HG02798 (cell line): Measurements from ENCODE around the gene ANKRD53.

Experiments
- ATAC-seq: cut with Tn5 transposase; IDR thresholded peaks from one replicate; pipeline ENCODE4 v1.9.1; 2021; ENCODE audit warnings: mild to moderate bottlenecking; ENCODE audit not compliant: unreplicated experiment, poor library complexity

Gene ANKRD53

DNA sequence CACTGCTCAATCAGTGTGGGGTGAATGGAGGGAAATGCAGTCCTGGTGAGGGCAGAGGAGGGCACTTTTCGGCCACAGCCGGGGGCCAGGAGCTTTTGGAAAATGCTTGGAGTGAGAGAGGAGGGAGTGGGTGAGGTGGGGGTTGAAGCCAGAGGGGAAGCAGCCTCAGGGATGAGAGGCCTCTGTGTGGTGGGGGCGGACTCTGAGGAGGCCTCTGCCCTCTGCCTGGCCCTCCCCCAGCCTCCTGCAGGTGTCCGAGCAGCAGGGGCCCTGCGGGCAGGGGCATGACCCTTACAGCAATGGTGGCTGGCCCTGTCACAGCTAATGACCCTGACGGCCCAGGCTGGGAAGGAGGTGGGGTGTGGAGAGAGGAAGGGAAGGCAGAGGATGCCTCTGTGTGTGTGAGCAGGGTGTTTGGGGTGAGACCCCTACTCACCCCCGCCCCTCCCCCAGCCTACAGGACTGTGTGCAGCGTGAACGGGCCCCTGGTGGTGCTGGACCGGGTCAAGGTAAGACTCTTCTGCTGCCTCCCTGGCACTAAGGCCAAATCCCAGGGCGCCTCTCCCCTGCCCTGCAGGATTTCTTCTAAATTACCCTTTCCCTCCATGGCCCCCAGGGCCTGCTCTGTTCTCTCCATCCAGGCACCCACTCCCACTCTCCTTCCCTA, 35.1 kb upstream of the ANKRD53 start:
- ATAC-seq = no peak

GRCh38 chr2:70944111-70944690, 34.2 kb upstream of the ANKRD53 start:
- no peak for ATAC-seq

GRCh38 chr2:70946832-70947442, 31.5 kb upstream of the ANKRD53 start:
- no peak for ATAC-seq

DNA sequence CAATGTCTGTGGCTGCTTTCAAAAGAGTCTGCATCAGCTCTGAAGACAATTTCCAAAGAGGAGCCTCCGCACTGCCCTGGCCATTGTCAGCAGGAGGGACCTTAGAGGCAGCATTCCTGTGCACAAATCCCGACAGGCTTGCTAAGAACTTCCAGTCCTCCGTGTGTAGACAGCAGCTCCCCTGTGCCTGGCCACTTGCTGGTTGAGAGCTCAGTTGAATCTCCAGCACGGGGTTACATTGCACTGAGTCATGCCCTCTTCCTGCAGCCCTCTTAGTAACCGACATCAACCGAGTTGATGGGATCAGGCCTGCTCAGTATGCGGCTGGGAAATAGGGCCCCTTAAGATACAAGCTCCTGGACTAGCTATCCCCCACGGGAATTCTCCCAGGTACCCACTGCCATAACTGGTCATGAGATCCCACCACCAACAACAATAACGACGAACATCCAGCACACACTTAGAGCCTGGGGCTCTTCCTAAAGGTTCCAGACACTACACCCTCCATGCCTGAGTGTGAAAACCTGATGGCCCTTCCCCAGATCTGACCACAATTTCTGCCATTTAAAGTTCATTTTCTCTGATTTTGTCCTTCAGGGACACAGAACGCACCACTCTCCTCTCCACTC, 30.8 kb upstream of the ANKRD53 start:
- no peak for ATAC-seq

- ATAC-seq = peak; percentile 92
Observed at GRCh38 chr2:70948337-70949003, 30.0 kb upstream of the ANKRD53 start.

DNA sequence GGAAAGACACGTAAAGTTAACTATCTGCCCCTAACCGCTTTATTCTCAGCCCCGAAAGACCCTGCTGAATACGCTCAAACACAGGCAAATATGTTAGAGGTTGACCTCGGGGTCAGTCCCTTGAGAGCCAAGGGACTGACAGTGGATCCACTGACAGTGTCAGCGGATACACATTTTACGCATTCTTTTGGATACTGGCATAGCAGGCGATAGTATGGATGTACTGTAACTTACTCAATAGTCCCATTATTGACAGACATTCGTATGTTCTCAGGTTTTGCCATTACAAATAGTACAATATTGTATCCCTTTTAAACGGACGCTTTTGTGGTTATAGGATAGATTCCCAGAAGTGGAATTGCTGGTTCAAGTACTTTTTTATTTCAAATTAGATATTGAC, 29.3 kb upstream of the ANKRD53 start:
- no peak for ATAC-seq

DNA sequence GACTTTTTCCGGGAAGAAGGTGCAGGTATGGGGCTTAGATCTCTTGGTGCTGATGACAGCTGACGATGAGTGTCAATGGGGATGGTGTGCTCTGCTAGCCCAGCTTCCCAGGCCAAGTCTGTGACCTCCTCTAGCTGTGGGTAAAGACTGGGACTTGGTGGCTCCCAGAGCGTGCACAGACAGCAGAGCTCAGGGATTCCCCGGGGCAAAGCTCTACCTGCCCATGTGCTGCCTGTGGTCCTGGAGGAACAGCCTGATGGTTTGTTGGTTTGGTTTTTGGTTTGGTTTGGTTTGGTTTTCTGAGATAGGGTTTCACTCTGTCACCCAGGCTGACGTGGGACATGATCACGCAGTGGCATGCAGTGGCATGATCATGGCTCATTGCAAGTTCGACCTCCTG, 23.5 kb upstream of the ANKRD53 start:
- no peak for ATAC-seq

DNA sequence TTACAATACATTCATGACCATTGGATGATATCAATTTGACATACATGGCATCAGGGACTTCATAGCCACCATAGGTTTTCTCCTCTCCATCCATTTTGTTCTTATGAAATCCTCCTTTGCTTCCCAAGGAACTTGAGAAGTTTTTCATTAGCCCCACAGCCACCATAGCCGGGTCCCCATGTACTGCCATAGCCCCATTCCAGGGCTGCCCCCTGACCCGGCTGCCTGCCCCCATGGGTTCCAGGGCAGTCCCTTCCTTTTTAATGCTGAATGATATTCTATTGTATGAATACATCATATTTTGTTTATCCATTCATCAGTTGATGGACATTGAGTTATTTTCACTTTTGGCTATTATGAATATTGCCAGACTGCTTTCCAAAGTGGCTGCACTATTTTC, 22.3 kb upstream of the ANKRD53 start:
- no peak for ATAC-seq

- ATAC-seq = no peak
Observed at GRCh38 chr2:70957798-70958197, 20.6 kb upstream of the ANKRD53 start.

DNA sequence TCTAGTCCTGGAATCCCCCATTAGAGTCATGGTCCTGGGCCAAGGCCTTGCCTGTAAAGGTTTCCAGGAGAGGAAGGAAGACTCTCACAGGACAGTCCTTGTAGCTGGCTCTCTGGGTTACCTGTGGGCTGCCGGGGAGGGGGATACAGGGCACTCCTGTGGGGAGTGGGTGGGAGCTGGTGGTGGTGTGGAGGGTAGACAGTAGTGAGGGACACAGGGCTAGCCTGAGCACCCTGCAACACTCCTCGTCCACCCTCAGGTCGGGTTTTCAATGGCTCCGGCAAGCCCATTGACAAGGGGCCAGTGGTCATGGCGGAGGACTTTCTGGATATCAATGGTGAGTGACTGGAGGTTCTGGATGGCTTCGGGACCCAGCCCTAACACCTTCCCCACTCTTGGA, 19.7 kb upstream of the ANKRD53 start:
- no peak for ATAC-seq

- ATAC-seq = no peak
Observed at GRCh38 chr2:70959271-70959761, 19.1 kb upstream of the ANKRD53 start.

DNA sequence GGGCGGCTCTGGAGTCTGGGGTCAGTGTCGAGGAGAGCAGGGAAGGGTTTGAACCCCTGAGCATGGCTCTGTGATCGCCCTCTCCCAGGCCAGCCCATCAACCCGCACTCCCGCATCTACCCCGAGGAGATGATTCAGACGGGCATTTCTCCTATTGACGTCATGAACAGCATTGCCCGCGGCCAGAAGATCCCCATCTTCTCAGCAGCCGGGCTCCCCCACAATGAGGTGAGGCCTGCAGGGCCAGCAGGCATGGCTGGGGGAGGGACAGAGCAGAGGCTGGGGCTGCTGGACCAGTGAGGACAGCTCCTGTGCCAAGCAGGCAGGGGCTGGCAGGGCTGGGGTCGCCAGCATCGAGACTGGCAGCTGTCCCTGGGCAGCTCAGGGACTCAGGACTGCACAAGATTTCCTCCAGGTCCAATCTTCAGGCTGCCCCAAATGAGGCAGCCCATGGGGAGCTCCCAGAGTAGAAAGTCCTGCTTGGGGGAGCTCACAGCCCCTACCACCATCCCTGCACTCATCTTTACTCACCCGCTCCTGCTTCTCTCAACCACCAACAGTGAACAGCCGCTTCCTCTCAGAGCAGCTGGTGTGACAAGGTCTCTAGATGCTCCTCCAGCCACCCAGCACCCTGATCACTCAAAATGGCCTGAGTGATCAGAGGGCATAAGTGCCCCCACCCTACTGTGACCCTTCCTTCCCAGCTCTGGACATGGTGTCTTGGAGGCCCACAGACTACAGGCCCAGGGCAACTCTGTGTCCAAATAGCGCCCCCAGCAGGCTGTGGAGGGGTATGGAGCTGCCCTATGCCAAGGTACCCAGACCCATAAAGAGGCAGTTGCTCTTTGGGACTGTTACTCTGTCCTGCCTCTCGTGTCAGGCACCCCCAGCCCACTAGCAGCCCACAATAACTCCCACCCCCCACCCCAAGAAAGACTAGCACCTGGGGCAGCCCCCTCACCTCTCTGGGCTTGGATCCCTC, 18.3 kb upstream of the ANKRD53 start:
- ATAC-seq = no peak

DNA sequence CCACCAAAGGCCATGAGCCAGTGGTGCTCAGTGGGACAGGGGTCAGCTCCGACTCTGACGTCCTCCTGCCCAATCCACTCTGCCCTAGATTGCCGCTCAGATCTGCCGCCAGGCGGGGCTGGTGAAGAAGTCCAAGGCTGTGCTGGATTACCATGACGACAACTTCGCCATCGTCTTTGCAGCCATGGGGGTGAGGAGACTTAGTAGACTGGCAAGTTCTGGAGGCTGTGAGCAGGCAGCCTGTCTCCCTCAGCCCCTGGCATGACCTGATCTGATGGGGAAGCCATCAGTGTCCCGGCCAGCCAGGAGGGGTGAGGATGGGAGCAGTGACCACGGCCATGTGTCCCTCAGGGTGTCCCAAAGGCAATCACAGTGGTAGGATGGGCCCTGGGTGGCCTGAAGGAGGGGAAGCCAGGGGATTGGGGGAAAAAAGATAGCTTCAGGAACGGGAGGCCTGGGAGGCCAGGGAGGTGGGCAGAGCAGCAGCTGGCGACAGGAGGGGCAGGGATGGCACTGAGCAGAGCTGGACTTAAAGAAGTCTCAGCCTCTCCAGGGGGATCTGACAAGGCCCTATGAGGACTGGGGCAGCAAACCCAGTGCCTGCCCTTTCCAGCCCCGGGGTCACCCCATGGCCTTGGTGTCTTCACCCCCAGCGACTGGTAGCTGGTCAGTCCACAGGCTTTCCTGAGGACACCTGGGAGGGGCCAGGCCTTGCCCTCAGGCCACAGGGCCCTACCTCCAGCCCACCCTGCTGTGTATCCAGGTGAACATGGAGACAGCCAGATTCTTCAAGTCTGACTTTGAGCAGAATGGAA, 17.4 kb upstream of the ANKRD53 start:
- ATAC-seq = no peak

- ATAC-seq = no peak
Observed at GRCh38 chr2:70961648-70961994, 16.8 kb upstream of the ANKRD53 start.

- no peak for ATAC-seq
Observed at GRCh38 chr2:70962211-70962884, 16.1 kb upstream of the ANKRD53 start.

- no peak for ATAC-seq
Observed at GRCh38 chr2:70962885-70963878, 15.2 kb upstream of the ANKRD53 start.

DNA sequence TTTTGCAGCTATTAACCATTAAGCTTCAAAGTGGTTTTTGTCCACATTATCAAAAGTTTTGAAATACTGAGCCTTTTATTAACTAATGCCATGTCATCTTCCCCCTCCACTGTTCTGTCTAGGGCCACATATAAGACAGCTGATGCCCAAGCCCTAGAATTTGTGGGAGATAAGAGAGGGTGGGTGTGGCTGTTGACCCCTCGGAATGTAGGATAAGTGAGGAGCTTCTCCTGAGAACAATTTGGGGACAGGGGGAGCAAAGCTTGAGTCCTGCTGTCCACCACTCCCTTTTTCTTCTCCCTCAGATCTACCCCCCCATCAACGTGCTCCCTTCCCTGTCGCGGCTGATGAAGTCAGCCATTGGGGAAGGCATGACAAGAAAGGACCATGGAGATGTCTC, 14.3 kb upstream of the ANKRD53 start:
- no peak for ATAC-seq
